Rectal smooth muscle tissue (tissue), 1 donor: ENCODE data around the gene SEL1L2.
"Not testable (repeated sequence)": the region's sequence is repeated elsewhere in the genome, so short reads cannot be mapped to it uniquely, and the experiment has no call there.

Experiments used
- H3K27ac ChIP-seq: one replicate; pipeline ENCODE4 v1.7.0; 2013; ENCODE audit warnings: low read depth, low read length, inconsistent platforms
- H3K27me3 ChIP-seq: one replicate; pipeline ENCODE4 v1.7.0; 2013; ENCODE audit warnings: low read length; ENCODE audit not compliant: control insufficient read depth, insufficient read depth
- H3K36me3 ChIP-seq: one replicate; pipeline ENCODE4 v1.7.0; 2013; ENCODE audit warnings: low read length; ENCODE audit not compliant: control insufficient read depth, insufficient read depth
- H3K4me1 ChIP-seq: one replicate; pipeline ENCODE4 v1.7.0; 2013; ENCODE audit warnings: low read length; ENCODE audit not compliant: control insufficient read depth, insufficient read depth
- H3K4me3 ChIP-seq: one replicate; pipeline ENCODE4 v1.7.0; 2013; ENCODE audit warnings: low read length
- H3K9ac ChIP-seq: one replicate; pipeline ENCODE4 v1.7.0; 2013; ENCODE audit warnings: low read length

SEL1L2 gene

DNA sequence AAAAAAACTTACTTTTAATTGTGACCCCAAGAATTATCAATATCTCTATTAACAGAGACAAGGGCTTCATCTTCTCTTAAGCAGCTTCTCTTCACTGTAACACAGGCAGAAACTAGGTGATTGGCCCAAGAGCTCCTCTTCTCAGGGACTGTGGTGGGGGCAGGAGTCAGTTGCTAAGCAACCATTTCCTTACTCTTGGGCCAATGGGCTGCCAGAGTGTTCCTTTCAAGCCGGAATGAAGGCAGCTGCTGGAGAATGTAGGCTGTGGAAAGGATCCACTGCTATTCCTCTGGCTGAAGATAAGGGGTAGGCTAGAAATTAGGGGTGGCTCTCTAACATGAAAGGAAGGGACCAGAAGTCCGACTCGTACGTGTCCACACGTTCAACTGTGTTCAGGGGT is at the start of gene SEL1L2:
Gene SEL1L2 (minus strand): TSS at position 150 of the 400 bp plus-strand sequence. CDS start 80 bp downstream, at position 70.
- H3K36me3 ChIP-seq, result no peaks in the 10 kb centered on the region
- no peak within 1 kb of the TSS for H3K4me3 ChIP-seq
- no peaks in the 10 kb centered on the region for H3K27me3 ChIP-seq
- H3K4me1 ChIP-seq, result no peaks in the 10 kb centered on the region
- no peak within 1 kb of the TSS for H3K27ac ChIP-seq
- H3K9ac ChIP-seq, result no peak within 1 kb of the TSS

GRCh38 chr20:14036567-14036966 is 46.2 kb upstream of the SEL1L2 start:
- Histone ChIP-seq H3K9ac (no peak overlapping the region), H3K27ac (no peak overlapping the region), H3K36me3 (no peaks in the 10 kb centered on the region), H3K4me3 (no peak overlapping the region), H3K4me1 (no peaks in the 10 kb centered on the region), H3K27me3 (no peaks in the 10 kb centered on the region)

GRCh38 chr20:14033310-14033709 is 42.9 kb upstream of the SEL1L2 start:
- Histone ChIP-seq H3K9ac (no peak overlapping the region), H3K27me3 (no peaks in the 10 kb centered on the region), H3K27ac (no peak overlapping the region), H3K36me3 (no peaks in the 10 kb centered on the region), H3K4me1 (no peaks in the 10 kb centered on the region), H3K4me3 (no peak overlapping the region)

GRCh38 chr20:14030991-14031390 is 40.6 kb upstream of the SEL1L2 start:
- Histone ChIP-seq H3K36me3 (no peaks in the 10 kb centered on the region), H3K27me3 (no peaks in the 10 kb centered on the region), H3K27ac (no peak overlapping the region), H3K4me3 (no peak overlapping the region), H3K4me1 (no peaks in the 10 kb centered on the region), H3K9ac (no peak overlapping the region)

- no peak overlapping the region for H3K9ac ChIP-seq
- H3K27ac ChIP-seq, result no peak overlapping the region
- H3K4me3 ChIP-seq, result no peak overlapping the region
- H3K4me1 ChIP-seq, result no peaks in the 10 kb centered on the region
- no peaks in the 10 kb centered on the region for H3K36me3 ChIP-seq
- H3K27me3 ChIP-seq, result no peaks in the 10 kb centered on the region
Observed at GRCh38 chr20:14012671-14013070, 22.3 kb upstream of the SEL1L2 start.

GRCh38 chr20:14009208-14009607 is 18.8 kb upstream of the SEL1L2 start:
- no peak overlapping the region for H3K27ac ChIP-seq
- no peaks in the 10 kb centered on the region for H3K27me3 ChIP-seq
- H3K9ac ChIP-seq, result no peak overlapping the region
- H3K4me3 ChIP-seq, result no peak overlapping the region
- no peaks in the 10 kb centered on the region for H3K4me1 ChIP-seq
- no peaks in the 10 kb centered on the region for H3K36me3 ChIP-seq

DNA sequence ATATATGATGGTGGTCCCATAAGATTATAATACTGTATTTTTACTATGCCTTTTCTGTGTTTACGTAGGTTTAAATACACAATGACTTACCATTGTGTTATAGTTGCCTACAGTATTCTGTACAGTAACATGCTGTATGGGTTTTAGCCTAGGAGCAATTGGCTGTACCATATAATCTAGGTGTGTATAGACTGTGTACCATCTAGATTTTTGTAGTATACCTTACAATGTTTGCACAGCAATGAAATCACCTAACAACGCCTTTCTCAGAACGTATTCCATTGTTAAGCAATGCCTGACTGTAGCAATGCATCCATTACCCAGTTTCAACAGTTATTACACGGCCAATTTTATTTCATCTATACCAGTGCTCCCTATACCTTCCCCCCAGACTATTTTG is 15.6 kb upstream of the SEL1L2 start:
- Histone ChIP-seq H3K4me1 (no peaks in the 10 kb centered on the region), H3K4me3 (no peak overlapping the region), H3K36me3 (no peaks in the 10 kb centered on the region), H3K27ac (no peak overlapping the region), H3K27me3 (no peaks in the 10 kb centered on the region), H3K9ac (no peak overlapping the region)

GRCh38 chr20:14000917-14001316 is 10.5 kb upstream of the SEL1L2 start:
- H3K27ac ChIP-seq, result no peak overlapping the region

GRCh38 chr20:13996265-13996664 is 5.9 kb upstream of the SEL1L2 start:
- Histone ChIP-seq H3K4me1 (no peaks in the 10 kb centered on the region), H3K27me3 (no peaks in the 10 kb centered on the region), H3K4me3 (peak overlapping the region; percentile 78), H3K9ac (no peak overlapping the region), H3K36me3 (no peaks in the 10 kb centered on the region), H3K27ac (no peak overlapping the region)

More at GRCh38 chr20:14000917-14001316, 10.5 kb upstream of the SEL1L2 start:
- Histone ChIP-seq H3K27me3 (no peaks in the 10 kb centered on the region), H3K36me3 (no peaks in the 10 kb centered on the region), H3K4me1 (no peaks in the 10 kb centered on the region), H3K4me3 (no peak overlapping the region), H3K9ac (no peak overlapping the region)

DNA sequence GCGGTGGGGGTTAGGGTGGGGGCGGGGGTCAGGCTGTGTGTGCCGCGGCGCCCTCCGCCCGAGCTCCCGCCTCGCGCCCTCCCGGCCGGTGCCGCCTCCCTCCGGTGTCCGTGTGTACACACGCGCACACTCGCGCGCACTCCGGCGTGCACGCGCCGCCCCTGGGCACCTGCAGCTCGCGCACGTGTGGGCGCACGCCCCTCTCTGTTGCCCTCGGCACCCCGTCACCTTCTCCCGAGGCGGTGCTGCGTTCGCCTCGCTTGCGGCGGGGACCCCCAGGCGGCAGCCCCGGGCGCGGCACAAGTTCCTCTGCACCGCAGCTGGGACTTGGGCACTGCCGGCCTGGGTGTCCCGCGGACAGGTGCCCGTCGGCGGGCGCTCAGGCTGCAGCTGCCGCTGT is 5.4 kb upstream of the SEL1L2 start:
- no peaks in the 10 kb centered on the region for H3K27me3 ChIP-seq
- H3K4me1 ChIP-seq, result no peaks in the 10 kb centered on the region
- no peaks in the 10 kb centered on the region for H3K36me3 ChIP-seq
- H3K4me3 ChIP-seq, result peak overlapping the region; percentile 78
- H3K27ac ChIP-seq, result no peak overlapping the region
- H3K9ac ChIP-seq, result no peak overlapping the region

- Histone ChIP-seq H3K4me1 (no peaks in the 10 kb centered on the region), H3K9ac (no peak within 1 kb of the TSS), H3K36me3 (no peaks in the 10 kb centered on the region), H3K27me3 (no peaks in the 10 kb centered on the region), H3K27ac (no peak within 1 kb of the TSS), H3K4me3 (peak within 1 kb of the TSS; percentile 78)
Observed at GRCh38 chr20:13995086-13995665, 4.8 kb upstream of the SEL1L2 start, which contains the start of gene MACROD2. TSS of gene MACROD2 (plus strand) at chr20:13995516.

DNA sequence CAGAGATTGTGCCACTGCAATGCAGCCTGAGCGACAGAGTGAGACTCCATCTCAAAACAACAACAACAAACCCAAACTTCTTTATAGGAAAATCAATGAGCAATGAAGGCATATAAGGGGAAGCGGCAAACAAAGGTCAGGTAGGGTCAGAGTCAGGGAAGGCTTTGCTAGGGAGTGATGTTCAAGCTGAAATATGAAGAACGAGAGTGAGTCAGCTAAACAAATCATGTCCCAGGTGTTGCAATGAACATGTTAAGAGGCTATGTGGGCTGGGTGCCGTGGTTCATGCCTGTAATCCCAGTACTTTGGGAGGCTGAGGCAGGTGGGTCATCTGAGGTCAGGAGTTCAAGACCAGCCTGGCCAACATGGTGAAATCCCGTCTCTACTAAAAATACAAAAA is 1.5 kb upstream of the SEL1L2 start:
- not testable (repeated sequence) for H3K4me1 ChIP-seq, H3K36me3 ChIP-seq, H3K4me3 ChIP-seq, H3K27me3 ChIP-seq, H3K9ac ChIP-seq, H3K27ac ChIP-seq

DNA sequence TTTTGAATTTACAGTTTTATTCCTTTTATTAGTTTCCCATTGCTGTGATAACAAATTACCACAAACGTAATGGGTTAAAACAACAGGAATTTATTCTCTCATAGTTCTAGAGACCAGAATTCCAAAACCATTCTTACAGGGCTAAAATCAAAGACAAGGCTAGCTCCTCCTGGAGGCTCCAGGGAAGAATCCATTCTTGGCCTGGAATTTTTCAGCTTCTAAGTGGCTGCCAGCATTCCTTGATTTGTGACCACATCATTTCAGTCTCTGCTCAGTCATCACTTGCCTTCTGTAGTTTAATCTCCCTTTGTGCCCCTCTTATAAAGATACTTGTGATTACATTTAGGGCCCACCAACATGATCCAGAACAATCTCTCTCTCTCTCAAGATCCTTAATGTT is 897 bp upstream of the SEL1L2 start:
- H3K9ac ChIP-seq, result no peak overlapping the region
- no peaks in the 10 kb centered on the region for H3K36me3 ChIP-seq
- H3K4me1 ChIP-seq, result no peaks in the 10 kb centered on the region
- no peak overlapping the region for H3K4me3 ChIP-seq
- no peak overlapping the region for H3K27ac ChIP-seq
- H3K27me3 ChIP-seq, result no peaks in the 10 kb centered on the region
